GM18520 (cell line): ENCODE measurements around the gene OR4D5.

Experiments
- ATAC-seq: cut with Tn5 transposase; IDR thresholded peaks from one replicate; pipeline ENCODE4 v1.9.1; 2021; ENCODE audit not compliant: unreplicated experiment

The OR4D5 gene

DNA sequence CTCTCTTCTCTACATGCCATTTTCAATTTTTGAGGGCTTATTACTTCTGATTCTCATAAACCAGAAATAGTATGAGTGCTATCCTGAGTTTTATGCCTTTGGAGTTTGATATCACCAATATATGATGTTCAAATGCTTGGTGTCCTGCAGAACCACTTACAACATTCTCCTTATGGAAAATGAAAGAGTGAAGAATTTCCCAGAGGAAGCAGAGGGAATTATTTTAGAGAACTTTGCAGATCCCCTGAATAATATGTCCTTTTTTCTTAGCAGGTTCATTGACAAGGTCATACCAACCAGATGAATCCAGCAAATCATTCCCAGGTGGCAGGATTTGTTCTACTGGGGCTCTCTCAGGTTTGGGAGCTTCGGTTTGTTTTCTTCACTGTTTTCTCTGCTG, at the start of gene OR4D5:
OR4D5 (plus strand) TSS at position 301 of the 400 bp plus-strand sequence; CDS start at position 301, 0 bp downstream.
- no peak for ATAC-seq

DNA sequence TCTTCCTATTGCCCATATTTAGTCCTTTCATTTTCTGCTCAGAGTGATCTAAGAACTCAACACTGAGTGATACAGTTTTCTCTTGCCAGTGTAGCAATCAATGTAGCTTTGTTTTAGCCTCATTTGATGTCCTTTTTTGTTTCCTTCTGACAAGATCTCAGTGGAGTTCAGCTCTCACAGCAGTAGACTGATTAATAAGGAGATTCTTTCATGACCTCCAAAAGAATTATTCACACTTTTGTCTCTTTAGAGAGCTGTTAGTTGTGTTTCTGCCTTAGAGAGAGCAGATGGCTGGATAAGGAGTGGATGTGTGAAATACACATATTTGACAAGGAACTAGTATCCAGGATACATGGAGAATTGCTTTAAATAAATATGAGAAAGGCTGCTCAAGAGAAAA, 47.4 kb upstream of the OR4D5 start:
- ATAC-seq, result no peak

DNA sequence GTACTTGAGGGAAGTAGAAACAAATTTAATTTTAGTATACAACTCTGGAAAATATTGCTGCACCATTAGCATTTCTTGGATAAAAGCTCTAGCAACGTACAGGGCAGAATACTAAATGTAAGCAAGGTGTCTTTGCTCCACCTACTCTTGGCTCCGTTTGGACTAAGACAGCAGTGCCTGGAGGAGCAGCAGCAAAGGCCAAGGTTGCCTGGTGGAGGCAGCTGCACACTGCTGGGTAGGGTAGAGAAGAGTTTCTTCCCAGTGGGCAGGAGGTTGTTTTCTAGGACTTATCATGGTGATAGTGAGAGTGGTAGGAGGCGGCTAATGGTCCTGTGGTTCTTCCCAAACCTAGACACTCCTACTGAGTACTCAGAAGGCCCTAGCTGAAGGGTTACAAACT, 39.6 kb upstream of the OR4D5 start:
- no peak for ATAC-seq

DNA sequence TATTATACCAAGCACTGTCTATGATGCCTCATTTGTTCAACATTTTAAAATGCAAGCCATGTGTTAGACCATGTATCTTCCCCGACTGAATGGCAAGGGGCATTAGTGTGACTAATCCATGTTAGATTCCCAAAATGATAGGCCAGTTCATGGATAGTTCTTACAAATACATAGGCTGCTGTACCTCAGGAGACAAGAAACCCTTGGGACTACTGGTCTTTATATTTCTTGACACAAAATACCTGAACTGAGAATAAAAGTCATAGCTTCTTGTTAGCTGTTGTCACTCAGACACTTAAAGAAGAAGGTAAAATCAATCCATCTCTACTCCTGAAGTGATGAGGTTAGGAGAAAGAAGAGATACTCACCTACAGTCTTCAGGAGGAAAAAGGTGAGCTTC, 37.5 kb upstream of the OR4D5 start, which contains the start of gene OR8D4:
OR8D4 (plus strand) TSS at position 301 of the 400 bp plus-strand sequence. CDS start 4,265 bp downstream, outside the sequence.
- ATAC-seq, result no peak

DNA sequence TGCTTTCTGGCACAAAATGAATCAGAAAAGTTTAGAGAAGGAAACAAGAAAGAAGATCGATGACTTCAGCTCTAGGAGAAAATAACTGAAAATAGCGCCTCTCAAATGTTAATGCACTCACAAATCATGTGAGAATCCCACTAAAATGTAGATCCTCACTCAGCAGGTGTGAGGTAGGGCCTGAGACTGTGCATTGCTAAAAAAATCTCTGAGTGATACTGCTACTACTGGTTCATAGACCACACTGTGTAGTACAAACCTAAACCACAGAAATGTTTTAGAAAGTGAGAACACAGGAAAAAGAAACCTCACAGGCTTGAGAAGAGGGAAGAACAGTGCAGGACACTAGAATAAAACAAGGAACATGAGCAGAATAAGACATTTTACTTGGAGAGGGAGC, 35.5 kb upstream of the OR4D5 start:
- ATAC-seq, result no peak

DNA sequence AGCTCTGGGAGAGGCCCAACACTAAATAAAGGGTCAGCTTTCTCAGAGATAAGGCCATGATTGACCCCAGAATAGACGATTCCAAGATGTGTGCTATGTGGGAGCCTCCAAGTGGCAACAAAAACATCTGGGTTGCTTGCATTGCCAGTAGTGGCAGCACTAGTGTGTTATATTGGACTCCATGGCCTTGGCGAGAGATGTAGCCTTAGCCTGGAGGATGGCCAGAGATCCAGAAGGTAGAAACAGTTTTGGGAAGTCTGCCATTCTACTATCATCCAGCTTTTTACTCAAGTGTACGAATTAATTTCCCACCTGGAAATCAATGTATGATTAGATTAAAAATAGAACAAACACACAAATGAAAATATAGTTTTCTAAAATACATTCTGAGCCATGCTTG, 34.5 kb upstream of the OR4D5 start:
- no peak for ATAC-seq

DNA sequence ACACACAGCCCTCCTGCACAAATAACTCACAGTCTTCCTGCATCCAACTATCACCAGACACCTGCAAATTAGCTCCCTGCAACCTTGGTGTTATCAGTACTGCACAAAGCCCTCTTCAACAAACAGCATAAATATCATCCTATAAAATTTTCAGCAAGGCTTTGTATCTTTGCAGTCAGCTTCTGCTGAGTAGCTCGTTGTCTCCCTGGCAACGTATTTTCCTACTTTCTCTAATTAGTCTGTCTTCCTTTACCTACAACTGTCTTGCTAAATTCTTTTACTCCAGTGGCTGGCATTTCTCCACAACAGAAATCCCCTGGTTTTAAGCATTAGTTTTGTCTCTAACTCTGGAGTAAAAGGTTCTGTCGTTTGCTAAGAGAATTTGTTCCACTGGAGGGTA, 33.6 kb upstream of the OR4D5 start:
- no peak for ATAC-seq

DNA sequence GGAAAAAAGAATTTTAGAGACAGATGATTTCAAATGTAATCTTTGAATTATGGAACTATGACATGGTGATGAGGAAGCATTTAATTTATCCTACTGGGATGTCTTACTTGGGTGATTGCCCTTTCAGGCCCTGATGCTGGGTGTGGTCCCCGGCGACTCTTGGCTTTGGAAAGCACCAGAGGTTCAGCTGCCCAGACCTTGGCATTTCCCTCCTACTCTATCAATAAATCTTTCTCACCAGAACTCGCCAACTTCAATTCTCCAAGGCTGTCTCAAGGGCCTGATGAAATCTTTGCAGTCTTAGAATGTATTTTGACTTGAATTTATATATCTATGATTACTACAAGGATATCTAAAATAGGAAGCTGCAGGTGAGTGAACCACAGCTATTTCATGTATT, 18.5 kb upstream of the OR4D5 start:
- no peak for ATAC-seq

DNA sequence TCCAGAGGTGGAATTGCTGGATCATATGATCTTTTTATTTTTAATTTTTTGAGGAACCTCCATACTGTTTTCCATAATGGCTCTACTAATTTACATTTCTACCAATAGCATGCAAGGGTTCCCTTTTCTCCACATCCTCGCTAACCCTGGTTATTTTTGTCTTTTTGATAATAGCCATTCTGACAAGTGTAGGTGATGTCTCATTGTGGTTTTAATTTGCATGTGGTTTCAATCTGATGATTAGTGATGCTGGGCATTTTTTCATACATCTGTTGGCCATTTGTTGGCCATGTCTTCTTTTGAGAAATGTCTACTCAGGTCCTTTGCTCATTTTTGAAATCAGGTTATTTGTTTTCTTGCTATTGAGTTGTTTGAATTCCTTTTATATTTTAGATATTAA, 15.4 kb upstream of the OR4D5 start:
- no peak for ATAC-seq

DNA sequence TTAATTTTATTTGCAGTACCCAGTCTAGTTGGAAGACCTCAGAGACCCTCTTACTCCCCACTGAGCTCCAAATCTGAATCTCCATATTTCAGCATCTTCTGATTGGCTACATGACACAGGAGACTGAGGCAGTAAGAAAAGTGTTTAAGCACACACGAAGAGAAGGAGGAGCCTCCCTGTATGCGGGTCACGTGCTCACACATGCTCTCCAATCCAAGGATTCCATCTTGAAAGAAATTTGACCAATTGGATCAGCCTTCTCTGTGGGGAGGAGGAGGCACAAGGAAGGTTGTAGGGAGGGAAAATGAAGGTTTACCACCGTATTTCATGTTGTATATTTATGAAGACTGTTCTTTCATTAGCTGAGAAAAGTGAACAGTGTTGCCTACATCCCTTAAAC, 3.0 kb downstream of the OR4D5 start:
- ATAC-seq, result no peak

DNA sequence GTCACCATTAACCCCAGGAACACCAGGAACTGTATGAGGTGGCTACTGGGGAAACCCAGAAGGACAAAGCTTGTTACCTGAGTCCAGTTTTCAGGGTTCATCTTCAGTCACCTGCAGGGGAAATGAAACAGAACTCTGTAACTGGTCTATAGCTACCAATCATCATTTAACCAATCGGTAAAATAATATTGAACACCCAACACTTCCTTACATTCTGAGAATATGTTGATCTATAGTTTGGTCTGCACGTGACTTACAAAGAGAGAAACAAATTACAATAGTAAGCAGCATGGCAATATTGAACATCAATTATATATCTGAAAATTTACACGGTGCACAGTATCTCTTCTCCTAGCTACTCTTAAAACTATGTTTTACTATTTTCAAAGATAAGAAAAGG, 4.3 kb downstream of the OR4D5 start, which contains the start of gene OR6T1:
OR6T1 (minus strand) TSS at position 101 of the 400 bp plus-strand sequence; CDS start at position 101, 0 bp downstream.
- no peak for ATAC-seq

DNA sequence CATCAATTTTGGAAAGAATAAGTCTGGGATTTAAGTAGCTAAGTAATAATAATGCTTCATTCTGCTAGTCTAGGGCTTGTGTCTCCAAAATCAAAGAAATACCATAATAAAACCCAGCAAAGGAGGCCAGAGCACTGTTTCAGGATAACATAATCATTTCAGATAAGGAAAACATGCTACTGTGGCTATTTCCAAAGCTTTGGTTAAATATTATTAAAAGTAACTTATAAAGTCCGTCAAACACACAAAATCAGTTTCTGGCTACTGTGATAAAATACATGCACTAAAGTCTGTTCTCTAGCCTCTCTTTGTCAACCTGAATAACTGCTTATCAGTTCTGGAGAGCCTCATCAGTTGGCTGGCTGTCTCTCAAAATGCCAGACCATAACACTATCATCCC, 5.7 kb downstream of the OR4D5 start:
- no peak for ATAC-seq

DNA sequence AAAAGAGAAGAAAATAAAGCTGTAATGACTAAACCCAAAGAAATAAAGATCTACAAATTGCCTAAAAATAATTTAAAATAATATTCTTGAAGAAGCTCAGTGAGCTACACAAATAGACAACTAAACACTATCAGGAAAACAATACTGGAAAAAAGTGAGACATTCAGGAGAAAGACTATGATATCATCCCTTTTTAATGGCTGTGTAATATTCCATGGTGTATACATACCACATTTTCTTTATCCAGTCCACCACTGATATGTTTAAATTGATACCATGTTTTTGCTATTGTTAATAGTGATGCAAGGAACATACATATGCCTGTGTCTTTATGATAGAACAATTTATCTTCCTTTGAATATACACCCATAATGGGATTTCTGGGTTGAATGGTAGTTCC, 17.3 kb downstream of the OR4D5 start:
- ATAC-seq, result no peak

DNA sequence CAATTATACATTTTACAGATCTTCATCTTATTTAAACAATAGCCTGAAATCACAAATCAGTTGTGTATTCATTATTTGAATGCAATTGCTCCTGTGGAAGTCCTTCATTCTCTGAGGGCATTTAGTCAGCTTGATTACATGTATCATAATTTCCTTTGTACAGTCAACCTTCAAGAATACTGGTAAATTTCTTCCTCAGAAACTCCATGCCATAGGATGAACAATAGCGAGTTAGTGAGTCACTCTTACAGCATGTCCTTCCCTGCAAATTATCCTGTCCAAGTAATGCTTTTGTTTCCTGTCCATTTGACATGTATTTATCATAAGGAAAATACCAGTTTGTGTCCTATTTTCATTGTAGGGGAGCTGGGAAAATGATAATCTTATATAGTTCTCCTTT, 34.4 kb downstream of the OR4D5 start:
- ATAC-seq, result no peak

DNA sequence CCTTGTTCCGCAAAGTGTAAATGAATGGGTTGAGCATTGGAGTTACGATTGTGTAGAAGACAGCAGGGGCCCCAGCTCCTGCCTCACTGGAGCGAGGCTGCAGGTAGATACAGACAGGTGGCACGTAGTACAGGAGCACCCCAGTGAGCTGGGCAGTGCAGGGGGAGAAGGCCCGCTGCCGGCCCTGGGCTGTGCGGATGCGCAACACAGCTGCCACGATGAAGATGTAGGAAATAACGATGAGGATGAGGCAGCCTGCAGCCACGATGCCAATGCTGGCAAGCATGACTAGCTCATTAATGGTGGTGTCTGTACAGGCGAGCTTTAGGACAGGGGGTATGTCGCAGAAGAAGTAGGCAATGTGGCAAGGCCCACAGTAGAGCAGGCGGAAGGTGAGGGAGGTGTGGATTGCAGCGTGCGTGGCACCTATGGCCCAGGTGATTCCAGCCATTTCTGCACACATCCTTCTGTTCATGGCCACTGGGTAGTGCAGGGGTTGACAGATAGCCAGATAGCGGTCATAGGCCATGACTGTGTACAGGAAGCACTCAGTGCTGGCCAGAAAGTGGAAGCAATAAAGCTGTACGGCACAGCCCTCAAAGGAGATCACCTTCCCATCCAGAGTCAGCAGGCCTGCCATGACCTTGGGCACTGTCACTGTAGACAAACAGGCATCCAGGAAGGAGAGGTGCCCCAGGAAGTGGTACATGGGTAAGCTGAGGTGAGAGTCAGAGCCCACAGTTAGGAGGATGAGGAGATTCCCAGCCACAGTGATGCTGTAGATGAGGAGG, 37.5 kb downstream of the OR4D5 start:
- ATAC-seq, result no peak

DNA sequence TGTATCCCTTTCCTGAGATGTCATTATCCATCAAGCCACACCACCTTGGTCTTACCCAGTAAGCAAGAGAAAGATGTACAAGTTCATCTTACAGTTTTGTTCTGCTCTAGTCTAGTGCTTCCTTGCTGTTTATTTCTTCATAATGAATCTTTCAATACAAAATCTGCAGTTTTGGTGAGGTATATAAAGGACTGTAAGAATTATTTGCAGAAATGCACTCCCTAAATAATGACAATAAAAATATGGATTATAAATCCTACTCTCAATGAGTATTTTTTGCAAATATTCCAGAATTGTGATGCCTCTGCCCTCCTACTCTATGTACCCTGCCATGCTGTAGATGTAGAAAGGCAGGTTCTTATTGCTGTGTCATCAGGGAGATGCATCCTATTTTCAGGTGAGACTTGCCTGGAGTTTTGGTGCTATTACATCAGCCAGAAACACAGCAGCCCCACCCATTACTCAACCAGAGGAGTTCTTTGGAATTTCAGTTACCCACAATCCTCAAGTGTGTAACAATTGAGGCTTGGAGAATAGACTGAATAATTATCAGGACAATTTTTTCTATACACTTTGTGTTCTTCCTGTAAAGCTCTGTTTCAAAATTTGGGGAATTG, 38.4 kb downstream of the OR4D5 start, which contains the start of gene OR10S1:
OR10S1 (minus strand) TSS at position 51 of the 617 bp plus-strand sequence. CDS start 117 bp downstream, outside the sequence.
- ATAC-seq, result no peak

DNA sequence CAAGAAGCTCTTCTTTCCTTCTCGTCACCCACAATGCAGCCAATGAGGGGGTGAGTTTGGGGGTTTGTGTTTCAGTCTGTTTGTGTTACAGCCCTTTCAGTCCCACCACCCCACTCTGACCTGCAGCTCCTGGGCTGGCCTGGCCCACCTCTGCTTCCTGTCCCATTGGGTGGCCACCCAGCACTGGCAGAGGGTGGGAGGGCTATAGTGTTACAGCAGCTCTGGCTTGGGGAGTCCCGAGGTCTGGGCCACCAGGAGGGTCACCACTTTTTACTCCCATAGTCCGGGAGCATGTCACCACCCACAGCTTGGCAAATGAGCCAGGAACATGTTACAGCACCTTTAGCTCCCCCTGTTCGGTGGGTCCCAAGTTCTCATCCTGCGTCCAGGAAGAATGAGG, 39.9 kb downstream of the OR4D5 start:
- no peak for ATAC-seq
